Peyer's patch (tissue), 4 donors: ENCODE data around the gene MAN1C1.

Experiments used
- POLR2A ChIP-seq, 2 donors: fragments of 450-650 bp; IDR thresholded peaks; one replicate each; pipeline ENCODE4 v1.5.1; 2017; ENCODE audit warnings: antibody characterized with exemption in 2 of 2, mild to moderate bottlenecking in 2 of 2, moderate library complexity in 2 of 2
- TF ChIP-seq, protein P1 (sequence below), 6 experiments: fragments of 450-650 bp in 4 of 6; fragments of 200-600 bp in 2 of 6; sonication (generic) in 1 of 6; IDR thresholded peaks; one replicate each; pipeline ENCODE4 v1.5.1; 2017 to 2019; ENCODE audit warnings: antibody characterized with exemption in 6 of 6, mild to moderate bottlenecking in 3 of 6, moderate library complexity in 1 of 6

DNA sequence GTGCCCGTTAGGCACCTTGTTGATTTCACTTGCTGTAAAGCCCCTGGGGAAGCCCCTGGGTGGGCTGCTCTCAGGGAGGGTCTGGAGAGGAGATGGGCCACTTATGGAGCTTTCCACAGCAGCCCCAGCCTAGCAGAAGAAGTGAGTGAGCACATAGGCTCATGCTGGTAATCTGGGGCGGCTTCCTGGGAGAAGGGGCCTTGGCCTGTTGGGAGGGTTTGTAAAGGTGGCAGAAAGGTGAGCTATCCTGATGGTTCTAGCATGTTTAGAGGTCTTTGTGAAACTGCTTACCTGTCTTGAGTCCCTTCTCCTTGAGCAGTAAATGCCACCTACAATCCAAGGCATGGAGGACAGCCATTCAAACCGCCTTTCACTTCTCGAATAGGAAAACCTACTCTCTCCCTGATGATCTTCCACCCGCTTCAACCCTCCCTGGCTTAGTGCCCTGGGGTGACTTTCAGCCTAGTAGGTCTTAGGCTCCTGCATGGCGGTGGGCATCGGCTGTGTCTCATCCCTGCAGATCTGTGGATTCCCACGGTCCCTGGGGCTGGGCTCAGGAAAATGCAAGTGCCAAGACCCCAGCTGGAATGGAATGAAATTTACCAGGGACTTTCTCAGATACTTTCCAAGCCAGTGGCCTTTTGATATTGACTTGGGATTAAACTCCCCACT is 95.8 kb downstream of the MAN1C1 start:
- TF ChIP-seq, protein P1, sequence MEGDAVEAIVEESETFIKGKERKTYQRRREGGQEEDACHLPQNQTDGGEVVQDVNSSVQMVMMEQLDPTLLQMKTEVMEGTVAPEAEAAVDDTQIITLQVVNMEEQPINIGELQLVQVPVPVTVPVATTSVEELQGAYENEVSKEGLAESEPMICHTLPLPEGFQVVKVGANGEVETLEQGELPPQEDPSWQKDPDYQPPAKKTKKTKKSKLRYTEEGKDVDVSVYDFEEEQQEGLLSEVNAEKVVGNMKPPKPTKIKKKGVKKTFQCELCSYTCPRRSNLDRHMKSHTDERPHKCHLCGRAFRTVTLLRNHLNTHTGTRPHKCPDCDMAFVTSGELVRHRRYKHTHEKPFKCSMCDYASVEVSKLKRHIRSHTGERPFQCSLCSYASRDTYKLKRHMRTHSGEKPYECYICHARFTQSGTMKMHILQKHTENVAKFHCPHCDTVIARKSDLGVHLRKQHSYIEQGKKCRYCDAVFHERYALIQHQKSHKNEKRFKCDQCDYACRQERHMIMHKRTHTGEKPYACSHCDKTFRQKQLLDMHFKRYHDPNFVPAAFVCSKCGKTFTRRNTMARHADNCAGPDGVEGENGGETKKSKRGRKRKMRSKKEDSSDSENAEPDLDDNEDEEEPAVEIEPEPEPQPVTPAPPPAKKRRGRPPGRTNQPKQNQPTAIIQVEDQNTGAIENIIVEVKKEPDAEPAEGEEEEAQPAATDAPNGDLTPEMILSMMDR (IDR thresholded peaks at IDR 0.05) = no peak
- TF ChIP-seq POLR2A (IDR thresholded peaks at IDR 0.05) = no peak
